ENCODE data around the gene PTPRG. TPM values are rescaled to one million over a fixed set of nuclear protein-coding genes. Genes with fewer than 3 reads are reported as not detected.

PTPRG gene
- total RNA-seq, 1 donor from 2014 or later: 0.22 TPM

DNA sequence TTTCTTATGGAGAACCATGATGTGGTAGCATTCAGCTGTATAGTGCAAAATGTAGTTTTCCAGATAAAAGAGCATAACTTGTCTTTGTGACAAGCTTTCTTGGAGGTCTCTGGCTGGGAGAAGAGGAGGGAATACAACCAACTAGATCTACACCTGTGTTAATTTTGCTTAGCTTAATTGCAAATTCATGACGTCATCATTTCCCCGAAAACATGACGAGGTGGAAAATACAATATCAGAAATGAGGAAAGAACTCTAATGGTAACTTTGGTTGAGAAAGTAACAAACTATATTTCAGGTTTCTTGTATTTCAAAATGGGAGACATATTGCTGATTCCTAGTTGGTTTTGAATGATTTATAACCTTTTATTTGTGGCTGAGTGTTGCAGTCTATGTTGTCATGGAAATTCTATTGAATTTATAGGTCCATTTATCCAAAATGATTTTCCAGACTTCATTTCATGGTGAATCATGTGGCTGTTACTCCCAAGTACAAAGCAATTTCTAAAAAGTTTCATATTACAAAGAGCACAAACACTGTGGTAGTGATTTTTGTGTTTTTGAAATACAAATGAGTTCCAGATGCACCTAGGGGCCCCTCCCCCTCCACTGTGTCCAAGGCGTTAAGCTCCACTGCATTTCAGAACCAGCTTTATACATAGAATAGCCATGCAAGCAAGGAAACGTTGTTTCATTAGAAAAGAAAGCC is 504.8 kb downstream of the PTPRG start:
- ATAC-seq (ENCODE audit: low read depth) (no peak), DNase-seq (no peak)
- TF ChIP-seq, protein P1, sequence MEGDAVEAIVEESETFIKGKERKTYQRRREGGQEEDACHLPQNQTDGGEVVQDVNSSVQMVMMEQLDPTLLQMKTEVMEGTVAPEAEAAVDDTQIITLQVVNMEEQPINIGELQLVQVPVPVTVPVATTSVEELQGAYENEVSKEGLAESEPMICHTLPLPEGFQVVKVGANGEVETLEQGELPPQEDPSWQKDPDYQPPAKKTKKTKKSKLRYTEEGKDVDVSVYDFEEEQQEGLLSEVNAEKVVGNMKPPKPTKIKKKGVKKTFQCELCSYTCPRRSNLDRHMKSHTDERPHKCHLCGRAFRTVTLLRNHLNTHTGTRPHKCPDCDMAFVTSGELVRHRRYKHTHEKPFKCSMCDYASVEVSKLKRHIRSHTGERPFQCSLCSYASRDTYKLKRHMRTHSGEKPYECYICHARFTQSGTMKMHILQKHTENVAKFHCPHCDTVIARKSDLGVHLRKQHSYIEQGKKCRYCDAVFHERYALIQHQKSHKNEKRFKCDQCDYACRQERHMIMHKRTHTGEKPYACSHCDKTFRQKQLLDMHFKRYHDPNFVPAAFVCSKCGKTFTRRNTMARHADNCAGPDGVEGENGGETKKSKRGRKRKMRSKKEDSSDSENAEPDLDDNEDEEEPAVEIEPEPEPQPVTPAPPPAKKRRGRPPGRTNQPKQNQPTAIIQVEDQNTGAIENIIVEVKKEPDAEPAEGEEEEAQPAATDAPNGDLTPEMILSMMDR (IDR thresholded peaks at IDR 0.05): no peak
- no peaks in the 10 kb centered on the region for H3K9me3 Mint-ChIP-seq
- POLR2A ChIA-PET: no interaction called here
- no peaks in the 10 kb centered on the region for H3K27me3 Mint-ChIP-seq
- no peak overlapping the region for H3K27ac Mint-ChIP-seq
- intact Hi-C loops (cut with micrococcal nuclease): no loop called here
- no peaks in the 10 kb centered on the region for H3K4me1 Mint-ChIP-seq
- no peaks in the 10 kb centered on the region for H3K36me3 Mint-ChIP-seq (ENCODE audit: low read depth)
- CTCF ChIA-PET: no interaction called here
- H3K4me3 Mint-ChIP-seq: no peak overlapping the region

DNA sequence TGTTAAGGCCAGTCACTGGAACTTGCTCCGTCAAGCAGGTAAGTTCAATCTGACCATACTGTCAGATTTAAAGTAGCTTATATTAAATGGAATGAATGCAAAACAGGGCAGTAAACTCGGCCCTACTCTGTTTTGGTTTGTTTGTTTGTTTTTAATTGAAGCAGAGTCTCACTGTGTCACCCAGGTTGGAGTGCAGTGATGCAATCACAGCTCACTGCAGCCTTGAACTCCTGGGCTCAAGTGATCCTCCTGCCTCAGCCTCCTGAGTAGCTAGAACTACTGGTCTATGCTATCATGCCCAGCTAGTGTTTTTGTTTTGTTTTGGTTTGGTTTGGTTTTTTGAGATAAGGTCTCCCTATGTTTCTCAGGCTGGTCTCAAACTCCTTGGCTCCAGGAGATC is 507.0 kb downstream of the PTPRG start:
- DNase-seq (no peak), ATAC-seq (ENCODE audit: low read depth) (no peak)
- Mint-ChIP-seq H3K4me3 (no peak overlapping the region), H3K4me1 (no peaks in the 10 kb centered on the region), H3K27me3 (no peaks in the 10 kb centered on the region), H3K9me3 (no peaks in the 10 kb centered on the region), H3K27ac (no peak overlapping the region), H3K36me3 (ENCODE audit: low read depth) (no peaks in the 10 kb centered on the region)
- intact Hi-C loops (cut with micrococcal nuclease): no loop called here
- ChIA-PET POLR2A (no interaction called here), CTCF (no interaction called here)
- TF ChIP-seq, protein P1 (IDR thresholded peaks at IDR 0.05): no peak

DNA sequence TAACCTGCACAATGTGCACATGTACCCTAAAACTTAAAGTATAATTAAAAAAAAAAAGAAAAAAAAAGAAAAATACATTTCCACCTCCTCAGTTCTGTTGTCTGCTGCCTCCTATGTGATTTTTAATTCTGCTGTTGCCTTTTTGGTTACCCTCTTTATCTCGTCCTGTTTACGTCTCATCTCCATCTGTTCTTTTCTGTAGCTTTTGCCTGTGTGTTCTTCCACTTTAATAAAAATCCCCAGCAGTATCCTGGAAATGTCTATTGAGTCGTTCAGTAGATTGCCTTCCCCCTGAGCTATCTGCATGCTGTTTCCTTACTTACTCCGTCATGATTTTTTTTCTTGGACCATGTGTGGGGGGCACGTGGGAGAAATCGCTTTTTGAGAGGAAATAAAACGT is 509.5 kb downstream of the PTPRG start:
- ATAC-seq (ENCODE audit: low read depth): no peak
- CTCF ChIA-PET: no interaction called here

DNA sequence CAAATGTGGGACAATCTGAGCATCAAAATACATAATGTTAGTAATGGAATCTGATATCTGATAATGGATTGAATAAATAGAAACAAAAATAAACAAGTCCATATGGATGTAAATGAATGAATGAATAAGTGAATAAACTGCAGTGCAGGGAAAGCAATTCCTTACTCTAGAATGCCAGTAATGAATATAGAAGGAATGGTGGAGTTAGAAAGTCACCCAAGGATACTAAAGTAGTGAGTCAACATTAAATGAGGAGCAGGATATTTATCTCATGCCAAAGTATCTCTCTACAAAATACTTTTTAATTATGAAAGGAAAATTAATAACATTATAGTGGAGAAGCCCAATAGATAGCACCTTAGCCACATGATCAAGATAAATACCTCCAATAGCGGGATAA is 511.7 kb downstream of the PTPRG start:
- TF ChIP-seq, protein P1 (IDR thresholded peaks at IDR 0.05): no peak
- H3K4me3 Mint-ChIP-seq: no peak overlapping the region
- no peaks in the 10 kb centered on the region for H3K36me3 Mint-ChIP-seq (ENCODE audit: low read depth)
- ATAC-seq (ENCODE audit: low read depth) (no peak), DNase-seq (no peak)
- H3K27ac Mint-ChIP-seq: no peak overlapping the region
- no peaks in the 10 kb centered on the region for H3K27me3 Mint-ChIP-seq
- intact Hi-C loops (cut with micrococcal nuclease): no loop called here
- no peaks in the 10 kb centered on the region for H3K9me3 Mint-ChIP-seq
- CTCF ChIA-PET: no interaction called here
- no peaks in the 10 kb centered on the region for H3K4me1 Mint-ChIP-seq
- POLR2A ChIA-PET: no interaction called here

More for the DNA sequence above, 509.5 kb downstream of the PTPRG start:
- TF ChIP-seq, protein P1 (IDR thresholded peaks at IDR 0.05): no peak
- H3K27me3 Mint-ChIP-seq: no peaks in the 10 kb centered on the region
- H3K27ac Mint-ChIP-seq: no peak overlapping the region
- no peaks in the 10 kb centered on the region for H3K9me3 Mint-ChIP-seq
- no peaks in the 10 kb centered on the region for H3K36me3 Mint-ChIP-seq (ENCODE audit: low read depth)
- H3K4me1 Mint-ChIP-seq: no peaks in the 10 kb centered on the region
- DNase-seq: no peak
- intact Hi-C loops (cut with micrococcal nuclease): no loop called here
- H3K4me3 Mint-ChIP-seq: no peak overlapping the region
- POLR2A ChIA-PET: no interaction called here

DNA sequence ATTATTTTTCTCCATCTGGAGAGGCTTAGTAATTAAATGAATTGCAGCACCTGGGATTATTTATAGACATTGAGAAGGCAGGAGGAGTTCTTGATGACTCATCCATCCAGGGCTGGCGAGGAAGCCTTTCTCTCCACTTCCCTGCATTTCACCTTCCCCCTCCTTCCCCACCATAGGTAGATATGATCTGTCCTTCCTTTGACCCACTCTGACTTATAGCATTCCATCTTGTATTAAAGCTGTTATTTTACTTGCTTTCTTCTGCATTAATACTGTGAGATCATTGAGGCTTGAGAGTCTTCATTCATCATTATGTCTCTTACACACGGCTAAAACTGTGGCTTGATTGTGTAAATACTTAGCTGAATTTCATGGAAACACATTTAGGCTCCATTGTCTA is 523.2 kb downstream of the PTPRG start:
- ChIA-PET POLR2A (no interaction called here), CTCF (no interaction called here)
- no peak overlapping the region for H3K4me3 Mint-ChIP-seq
- no peaks in the 10 kb centered on the region for H3K9me3 Mint-ChIP-seq
- no peak overlapping the region for H3K27ac Mint-ChIP-seq
- intact Hi-C loops (cut with micrococcal nuclease): no loop called here
- ATAC-seq (ENCODE audit: low read depth) (no peak), DNase-seq (no peak)
- H3K4me1 Mint-ChIP-seq: no peaks in the 10 kb centered on the region
- H3K36me3 Mint-ChIP-seq (ENCODE audit: low read depth): no peaks in the 10 kb centered on the region
- H3K27me3 Mint-ChIP-seq: no peaks in the 10 kb centered on the region
- TF ChIP-seq, protein P1 (IDR thresholded peaks at IDR 0.05): no peak

Measured in activated B cell treated with CpG ODN at 0.5 μM for 24 hours (primary cell).